ENCODE results near the gene EEPD1.

The EEPD1 gene

GRCh38 chr7:36154255-36155212 is 1.5 kb downstream of the EEPD1 start:
- DNase-seq, result peak in 2 of 56 donors; percentile 12 to 13

GRCh38 chr7:36155811-36156361 is 2.8 kb downstream of the EEPD1 start:
- peak in 35 of 56 donors; percentile 12 to 71 (median 28) for DNase-seq

- no peak for DNase-seq
Observed at GRCh38 chr7:36157527-36158320, 4.7 kb downstream of the EEPD1 start.

GRCh38 chr7:36158321-36158605 is 5.2 kb downstream of the EEPD1 start:
- DNase-seq, result no peak

GRCh38 chr7:36159618-36160017 is 6.6 kb downstream of the EEPD1 start:
- DNase-seq, result no peak

- DNase-seq, result no peak
Observed at GRCh38 chr7:36160313-36160712, 7.3 kb downstream of the EEPD1 start.

- DNase-seq, result no peak
Observed at GRCh38 chr7:36161996-36162395, 8.9 kb downstream of the EEPD1 start.

- no peak for DNase-seq
Observed at GRCh38 chr7:36165059-36165458, 12.0 kb downstream of the EEPD1 start.

GRCh38 chr7:36165802-36166201 is 12.7 kb downstream of the EEPD1 start:
- no peak for DNase-seq

GRCh38 chr7:36167403-36168050 is 14.5 kb downstream of the EEPD1 start:
- no peak for DNase-seq

- DNase-seq, result no peak
Observed at GRCh38 chr7:36171503-36171902, 18.4 kb downstream of the EEPD1 start.

- peak in 10 of 56 donors; percentile 3 to 42 (median 17) for DNase-seq
Observed at GRCh38 chr7:36175886-36176285, 22.8 kb downstream of the EEPD1 start.

- no peak for DNase-seq
Observed at GRCh38 chr7:36176697-36177096, 23.6 kb downstream of the EEPD1 start.

- DNase-seq, result no peak
Observed at GRCh38 chr7:36180121-36180520, 27.1 kb downstream of the EEPD1 start.

- no peak for DNase-seq
Observed at GRCh38 chr7:36181668-36182067, 28.6 kb downstream of the EEPD1 start.

- DNase-seq, result peak in 1 of 56 donors; percentile 23
Observed at GRCh38 chr7:36182854-36183604, 30.0 kb downstream of the EEPD1 start.

- DNase-seq, result no peak
Observed at GRCh38 chr7:36185092-36185491, 32.0 kb downstream of the EEPD1 start.

GRCh38 chr7:36185756-36186155 is 32.7 kb downstream of the EEPD1 start:
- DNase-seq, result no peak

- peak in 1 of 56 donors; percentile 16 for DNase-seq
Observed at GRCh38 chr7:36186359-36187121, 33.5 kb downstream of the EEPD1 start.

GRCh38 chr7:36188266-36188665 is 35.2 kb downstream of the EEPD1 start:
- peak in 38 of 56 donors; percentile 6 to 74 (median 40) for DNase-seq
